NCI-H1694 treated with DMSO at 0.1 percent for 48 hours (cell line): Measurements from ENCODE around the gene PRDM8.
"Not testable (repeated sequence)": the region's sequence is repeated elsewhere in the genome, so short reads cannot be mapped to it uniquely, and the experiment has no call there.

ENCODE experiments used
- DNase-seq: peaks from one replicate; lab custom pipeline; 2025; lab: John Stamatoyannopoulos, UW

PRDM8 gene

DNA sequence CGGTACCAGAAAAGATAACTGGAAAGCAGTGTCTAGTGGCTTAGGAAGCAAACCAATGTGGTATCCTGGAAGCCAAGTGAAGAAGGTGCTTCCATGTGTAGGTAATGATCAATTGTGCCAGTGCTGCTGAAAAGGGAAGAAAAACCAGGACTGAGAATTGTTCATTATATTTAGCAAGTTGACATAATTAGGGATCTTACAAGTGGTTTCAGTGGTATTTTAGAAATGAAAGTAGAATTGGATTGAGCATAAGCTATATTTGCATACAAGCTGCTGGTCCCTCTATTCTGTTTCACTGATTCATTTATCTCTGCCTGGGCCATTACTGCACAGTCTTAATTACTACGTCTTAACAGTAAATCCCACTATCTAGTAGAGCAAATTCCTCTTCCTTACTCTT, 32.3 kb downstream of the PRDM8 start:
- no peak for DNase-seq

DNA sequence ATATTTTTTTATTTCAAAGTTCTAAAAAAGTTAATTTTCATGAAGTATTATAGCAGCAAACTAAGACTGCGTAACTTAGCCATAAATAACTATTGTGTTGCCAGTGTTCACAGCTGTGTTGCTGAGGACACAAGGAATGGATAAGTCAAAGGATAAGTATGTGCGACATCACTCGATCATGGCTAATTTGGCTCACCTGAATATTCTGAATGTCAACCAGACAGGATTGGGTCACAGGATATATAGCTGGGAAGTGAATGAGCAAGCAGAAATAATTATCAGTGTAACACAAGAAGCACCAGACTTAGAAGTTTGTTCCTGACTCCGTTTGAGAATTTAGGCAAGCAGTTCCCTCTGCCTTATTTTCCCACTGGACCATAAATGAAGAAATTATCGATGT, 33.9 kb downstream of the PRDM8 start:
- DNase-seq = no peak

DNA sequence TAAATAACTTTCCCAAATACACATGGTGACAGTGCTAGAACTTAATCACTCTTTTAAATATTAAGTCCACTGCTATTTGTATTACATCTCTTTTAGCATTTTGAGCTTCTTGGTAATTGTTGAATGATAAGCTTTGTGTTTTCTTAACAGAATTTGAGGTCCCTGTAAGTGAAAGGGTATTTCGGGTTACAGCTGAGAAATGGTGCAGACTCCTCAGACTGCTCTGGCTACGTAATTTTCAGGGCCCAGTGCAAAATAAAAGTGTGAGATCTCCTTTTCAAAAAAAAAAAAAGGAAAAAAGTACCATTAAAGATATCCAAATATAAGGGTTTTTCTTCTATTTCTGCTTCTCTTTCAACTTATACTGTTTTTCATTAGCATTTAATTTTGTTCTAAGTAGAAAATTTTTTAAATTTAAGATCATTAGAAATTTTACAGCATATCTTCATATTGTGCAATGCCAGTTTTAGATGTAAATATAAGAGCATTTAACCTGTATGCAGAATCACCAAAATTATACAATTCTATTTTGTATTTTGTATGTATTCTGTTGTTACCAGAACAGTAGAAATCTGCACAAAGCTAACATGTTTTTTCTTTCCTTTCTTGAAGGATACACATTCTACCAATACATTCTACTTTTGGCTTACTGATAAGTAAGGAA, 35.5 kb downstream of the PRDM8 start:
- DNase-seq = no peak

DNA sequence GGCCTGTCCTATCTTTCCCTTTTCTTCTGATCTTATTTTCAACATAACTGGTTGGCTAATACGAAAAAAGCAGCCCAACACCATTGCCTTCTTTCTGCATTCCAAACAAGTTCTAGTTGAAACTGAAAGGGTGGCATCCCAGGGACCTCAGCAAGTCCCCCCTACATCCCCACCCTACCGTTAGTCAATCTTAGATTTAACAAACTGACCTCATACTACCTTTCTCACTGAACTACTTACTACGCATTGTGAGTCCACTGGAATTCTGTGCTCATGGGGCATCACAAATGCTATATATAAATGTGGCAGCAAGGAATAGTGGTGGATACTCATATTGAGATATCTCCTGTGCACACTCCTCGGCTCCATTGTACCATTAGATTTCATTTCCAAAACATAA, 36.1 kb downstream of the PRDM8 start:
- no peak for DNase-seq

DNA sequence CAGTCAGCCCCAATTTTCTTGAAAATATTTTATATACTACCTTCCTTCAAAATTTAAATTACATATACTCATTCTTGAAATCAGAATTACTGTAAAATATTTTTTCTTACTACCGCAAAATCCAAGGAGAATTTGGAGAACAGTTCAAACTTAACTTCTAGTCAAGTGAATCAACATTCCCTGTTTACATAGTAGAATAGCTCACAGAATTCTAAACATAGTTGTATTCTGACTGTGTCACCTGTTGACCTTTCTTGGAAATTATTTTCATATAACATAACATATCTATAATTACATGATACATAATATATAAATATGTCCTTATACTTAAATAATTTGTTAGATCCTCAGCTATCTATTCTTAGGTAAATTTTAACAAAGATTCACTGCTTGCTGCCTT, 38.1 kb downstream of the PRDM8 start:
- DNase-seq = no peak

DNA sequence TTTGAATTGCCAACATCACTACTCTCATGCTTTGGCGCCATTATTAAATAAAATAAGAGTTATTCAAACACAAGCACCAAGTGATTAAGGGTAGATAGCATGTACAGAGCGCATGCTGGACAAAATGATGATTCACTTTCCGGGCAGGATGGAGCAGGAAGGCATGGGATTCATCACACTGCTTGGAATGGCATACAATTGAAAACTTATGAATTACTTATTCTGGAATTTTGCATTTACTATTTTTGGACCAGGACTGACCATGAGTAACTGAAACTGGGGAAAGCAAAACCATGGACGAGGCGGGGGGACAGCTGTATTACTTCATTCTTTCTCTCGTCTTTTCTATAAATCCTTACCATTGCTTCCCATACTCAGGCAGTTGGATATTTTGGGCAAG, 40.7 kb downstream of the PRDM8 start:
- DNase-seq = no peak

DNA sequence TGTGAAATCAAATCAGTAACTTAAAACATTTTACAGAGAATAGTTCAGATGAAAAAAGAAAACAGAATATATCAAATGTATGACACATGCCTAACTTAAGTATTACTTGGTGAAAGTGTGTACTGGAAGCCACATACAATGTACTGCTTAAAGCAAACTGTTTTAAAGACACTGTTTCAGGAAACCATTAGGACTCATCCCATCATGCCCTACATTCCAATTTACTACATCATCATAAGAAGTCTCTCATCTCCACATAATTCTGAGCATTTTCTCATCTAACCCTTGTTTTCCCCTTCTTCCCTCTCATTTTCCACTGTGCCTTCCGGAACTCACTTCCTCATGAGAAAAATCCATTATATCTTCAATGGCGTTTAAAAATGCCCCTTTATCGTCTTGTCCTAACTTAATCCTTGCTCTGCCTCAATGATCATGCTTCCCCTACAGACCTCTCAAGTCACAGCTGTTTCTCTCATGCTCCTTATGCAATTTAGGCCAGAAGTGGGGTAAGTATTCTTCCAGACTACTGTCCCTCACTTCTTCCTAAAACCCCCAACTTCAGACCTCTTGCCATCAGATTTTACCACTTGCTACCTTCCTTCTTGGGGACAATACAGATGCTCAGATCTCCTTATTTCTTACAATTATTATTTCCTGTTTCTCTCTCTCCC, 42.3 kb downstream of the PRDM8 start:
- no peak for DNase-seq

DNA sequence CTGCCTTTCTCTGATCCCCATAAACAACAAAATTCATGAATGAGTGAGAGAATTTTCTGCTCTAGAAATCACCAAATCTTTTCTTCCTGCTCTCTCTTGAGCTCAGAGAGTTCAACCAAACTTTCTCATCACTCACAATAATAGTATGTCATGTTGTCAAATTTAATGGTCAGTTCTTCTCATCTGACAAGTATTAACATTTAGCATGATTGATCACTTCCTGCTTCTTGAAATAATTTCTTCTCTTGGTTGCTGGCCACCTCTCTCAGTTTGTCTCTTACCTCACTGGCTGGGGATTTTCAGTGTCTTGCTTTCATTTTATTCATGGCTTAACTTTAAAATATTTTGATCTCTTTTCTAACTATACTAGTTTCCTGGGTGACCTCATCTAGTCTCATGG, 43.7 kb downstream of the PRDM8 start:
- DNase-seq = no peak

DNA sequence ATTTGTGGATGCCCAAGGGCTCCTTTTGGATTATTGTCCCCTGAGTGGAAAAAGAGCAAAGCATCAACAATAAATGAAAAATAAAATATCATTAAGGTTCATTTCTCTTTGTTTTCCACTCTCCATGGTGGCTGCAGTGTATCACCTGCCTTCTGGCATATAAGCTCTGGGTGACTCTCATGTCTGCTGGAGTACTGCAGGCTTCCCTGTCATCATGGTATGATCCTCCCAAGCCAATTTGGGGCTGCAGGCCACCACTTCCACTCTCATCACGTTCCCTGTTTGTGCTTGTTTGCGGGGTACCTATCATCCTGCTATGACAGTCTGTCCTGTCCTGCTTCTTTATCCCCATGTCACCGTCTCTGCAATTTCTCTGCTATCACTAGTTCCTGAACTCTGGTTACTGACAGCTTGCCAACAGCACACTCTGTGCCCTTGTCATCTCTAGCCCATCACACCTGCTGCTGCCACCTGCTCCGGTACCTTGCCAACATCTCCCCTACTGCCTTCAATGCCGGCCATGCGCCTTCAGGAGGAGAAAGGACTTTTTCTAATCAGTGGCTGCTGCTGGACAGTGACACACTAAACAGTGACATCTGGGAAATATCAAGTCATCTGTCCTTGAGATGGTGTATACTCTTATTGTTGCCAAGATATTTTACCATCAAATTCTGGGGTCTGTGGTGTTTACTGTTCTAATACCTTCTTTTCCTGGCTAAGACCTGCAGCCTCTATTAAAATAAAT, 46.1 kb downstream of the PRDM8 start:
- DNase-seq = peak; percentile 37

DNA sequence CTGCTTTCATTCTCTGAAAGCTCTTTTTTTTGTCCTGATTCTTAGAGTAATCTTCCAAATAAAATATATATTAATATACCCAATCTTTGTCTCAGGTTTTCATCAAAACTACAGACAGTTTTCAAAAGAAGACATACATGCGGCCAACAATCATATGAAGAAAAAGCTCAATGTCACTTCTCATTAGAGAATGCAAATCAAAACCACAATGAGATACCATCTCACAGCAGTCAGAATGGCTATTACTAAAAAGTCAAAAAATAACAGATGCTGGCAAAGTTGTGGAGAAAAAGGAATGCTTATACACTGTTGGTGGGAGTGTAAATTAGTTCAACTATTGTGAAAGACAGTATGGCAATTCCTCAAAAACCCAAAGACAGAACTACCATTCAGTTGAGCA, 50.2 kb downstream of the PRDM8 start:
- not testable (repeated sequence) for DNase-seq

DNA sequence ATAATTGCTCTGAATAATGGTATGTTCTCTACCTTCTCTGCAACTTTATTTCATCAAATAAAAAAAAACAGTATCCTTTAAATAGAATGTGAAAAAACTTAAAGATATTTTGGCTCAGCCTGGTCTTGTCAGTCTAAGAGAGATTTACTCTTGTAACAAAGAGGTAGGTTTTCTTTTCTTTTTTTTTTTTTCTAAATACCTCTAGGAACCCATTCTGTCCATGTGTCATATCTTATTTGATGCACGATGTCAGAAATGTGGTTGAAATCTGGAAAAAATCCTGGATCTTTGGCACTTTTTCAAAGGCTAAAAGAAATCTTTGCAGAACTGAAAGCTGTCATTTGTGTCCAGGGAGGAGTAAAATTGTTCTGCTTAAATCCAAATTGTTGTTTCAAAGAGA, 51.8 kb downstream of the PRDM8 start:
- DNase-seq = no peak

DNA sequence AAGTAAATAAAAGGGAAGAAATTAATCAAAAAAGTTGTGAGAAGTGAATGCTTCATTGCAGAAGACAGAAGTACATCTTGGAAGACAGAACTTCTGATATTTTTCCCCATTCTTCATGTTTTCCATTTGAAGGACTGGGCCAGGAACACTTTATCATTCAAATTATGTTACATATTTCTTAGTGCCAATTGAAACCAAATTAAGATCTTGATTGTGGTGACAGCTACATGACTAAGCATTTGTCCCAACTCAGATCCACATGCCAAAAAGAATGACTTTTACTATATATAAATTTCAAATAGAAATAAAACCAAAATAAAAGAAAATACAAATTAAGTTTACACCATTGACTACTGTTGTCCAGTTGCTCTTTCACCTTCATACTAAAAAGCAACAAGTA, 55.1 kb downstream of the PRDM8 start:
- no peak for DNase-seq

DNA sequence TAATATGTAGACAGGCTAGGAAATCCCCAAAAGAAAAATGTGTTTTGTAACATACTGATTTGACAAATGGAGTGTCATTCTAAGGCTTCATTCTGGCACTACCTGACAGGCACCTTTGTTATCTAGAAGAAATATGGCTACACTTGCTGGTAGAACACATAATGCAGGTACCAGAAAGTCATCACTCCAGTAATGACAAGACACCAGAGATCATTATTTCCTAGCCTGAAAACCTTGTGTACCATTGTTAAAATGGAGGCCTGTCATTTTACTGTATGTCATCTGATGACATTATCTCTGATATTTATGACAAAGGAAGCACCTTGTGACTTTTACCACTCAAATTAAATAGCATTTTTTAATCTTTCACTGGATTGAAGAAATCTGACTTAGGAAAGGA, 55.6 kb downstream of the PRDM8 start:
- no peak for DNase-seq

DNA sequence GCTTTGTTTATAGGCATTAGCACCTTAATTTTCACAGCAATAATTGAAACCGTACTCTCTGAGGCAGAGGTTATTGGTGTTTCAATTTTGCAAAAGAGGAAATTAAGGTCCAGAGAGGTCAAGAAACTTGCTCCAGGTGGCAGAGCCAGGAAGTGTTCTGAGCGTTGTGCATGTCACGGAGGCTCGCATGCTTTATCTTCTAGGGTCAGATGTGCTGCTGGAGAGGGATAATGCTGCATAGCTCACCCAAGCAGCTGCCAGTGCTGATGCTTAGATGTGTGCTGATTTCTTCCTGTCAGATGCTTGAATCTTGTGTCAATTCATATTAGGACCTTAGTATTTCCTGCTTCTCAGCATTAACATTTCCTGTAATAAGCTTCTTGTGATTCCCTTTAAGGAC, 56.2 kb downstream of the PRDM8 start:
- no peak for DNase-seq
